CD4-positive, alpha-beta T cell treated with Interleukin-17A for 4 hours (primary cell): Measurements from ENCODE around the gene RFPL4AL1.
"Not testable (repeated sequence)": the region's sequence is repeated elsewhere in the genome, so short reads cannot be mapped to it uniquely, and the experiment has no call there.

Experiments
- DNase-seq: peaks from one replicate; pipeline ENCODE4 v3.0.0-alpha.2; 2020; ENCODE audit warnings: mixed read lengths

Gene RFPL4AL1

GRCh38 chr19:55768818-55769217 is at the start of gene RFPL4AL1:
Gene RFPL4AL1 (plus strand): TSS chr19:55769118. CDS start chr19:55771805, 2,687 bp downstream.
- DNase-seq: not testable (repeated sequence)

GRCh38 chr19:55720214-55720746 is 48.6 kb upstream of the RFPL4AL1 start:
- no peak for DNase-seq

- no peak for DNase-seq
Observed at GRCh38 chr19:55720801-55721200, 48.1 kb upstream of the RFPL4AL1 start.

GRCh38 chr19:55723491-55723890 is 45.4 kb upstream of the RFPL4AL1 start:
- DNase-seq: no peak

GRCh38 chr19:55730378-55730777 is 38.5 kb upstream of the RFPL4AL1 start:
- DNase-seq: not testable (repeated sequence)

GRCh38 chr19:55738302-55738701 is 30.6 kb upstream of the RFPL4AL1 start, which contains the start of gene NLRP9:
Gene NLRP9 (minus strand): TSS chr19:55738402. CDS start chr19:55738374, 28 bp downstream.
- DNase-seq: no peak

- no peak for DNase-seq
Observed at GRCh38 chr19:55750715-55751114, 18.2 kb upstream of the RFPL4AL1 start.

GRCh38 chr19:55753401-55753800 is 15.5 kb upstream of the RFPL4AL1 start:
- DNase-seq: no peak

- DNase-seq: not testable (repeated sequence)
Observed at GRCh38 chr19:55756808-55757207, 12.1 kb upstream of the RFPL4AL1 start.

GRCh38 chr19:55758797-55759196 is 10.1 kb upstream of the RFPL4AL1 start, which contains the start of gene RFPL4A:
Gene RFPL4A (plus strand): TSS chr19:55759097. CDS start chr19:55761801, 2,704 bp downstream.
- DNase-seq: not testable (repeated sequence)

GRCh38 chr19:55766466-55766865 is 2.5 kb upstream of the RFPL4AL1 start:
- no peak for DNase-seq

- DNase-seq: not testable (repeated sequence)
Observed at GRCh38 chr19:55769632-55770031, 714 bp downstream of the RFPL4AL1 start.

GRCh38 chr19:55777528-55777927 is 8.6 kb downstream of the RFPL4AL1 start:
- no peak for DNase-seq

- DNase-seq: no peak
Observed at GRCh38 chr19:55778331-55778730, 9.4 kb downstream of the RFPL4AL1 start.

GRCh38 chr19:55781112-55781511 is 12.2 kb downstream of the RFPL4AL1 start:
- DNase-seq: no peak

- DNase-seq: no peak
Observed at GRCh38 chr19:55795021-55795420, 26.1 kb downstream of the RFPL4AL1 start.

GRCh38 chr19:55801416-55801815 is 32.5 kb downstream of the RFPL4AL1 start:
- DNase-seq: no peak

GRCh38 chr19:55802281-55802680 is 33.4 kb downstream of the RFPL4AL1 start:
- DNase-seq: no peak

- peak; percentile 3 for DNase-seq
Observed at GRCh38 chr19:55809381-55810058, 40.6 kb downstream of the RFPL4AL1 start.

GRCh38 chr19:55811340-55811739 is 42.4 kb downstream of the RFPL4AL1 start:
- DNase-seq: no peak

- DNase-seq: no peak
Observed at GRCh38 chr19:55812449-55812848, 43.5 kb downstream of the RFPL4AL1 start.

GRCh38 chr19:55813906-55814305 is 45.0 kb downstream of the RFPL4AL1 start:
- no peak for DNase-seq

- DNase-seq: no peak
Observed at GRCh38 chr19:55820037-55820436, 51.1 kb downstream of the RFPL4AL1 start.
